HG02798 (cell line): ENCODE results near the gene ZDHHC17.
"Not testable (repeated sequence)": the region's sequence is repeated elsewhere in the genome, so short reads cannot be mapped to it uniquely, and the experiment has no call there.

Experiments
- ATAC-seq: cut with Tn5 transposase; IDR thresholded peaks from one replicate; pipeline ENCODE4 v1.9.1; 2021; ENCODE audit warnings: mild to moderate bottlenecking; ENCODE audit not compliant: unreplicated experiment, poor library complexity

The ZDHHC17 gene

DNA sequence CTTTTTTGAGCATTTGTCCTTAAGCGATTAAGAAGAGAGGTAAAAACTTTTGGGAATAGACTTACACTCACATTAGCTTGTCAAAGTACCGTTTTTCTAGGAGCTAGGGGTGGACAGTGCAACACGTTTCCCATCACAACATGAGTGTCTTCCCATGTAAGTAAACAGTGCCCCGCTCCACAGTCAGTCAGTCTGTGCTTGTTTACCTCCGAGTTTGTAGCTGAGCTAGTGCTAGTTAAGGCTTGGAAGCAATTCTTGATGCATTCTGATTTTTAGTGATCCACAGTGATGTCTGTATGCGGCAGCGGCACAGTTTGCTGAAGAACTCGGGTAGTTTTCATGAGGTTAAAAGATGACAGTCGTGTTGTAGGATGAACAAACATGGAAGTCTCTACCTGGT, 941 bp downstream of the ZDHHC17 start:
- no peak for ATAC-seq

DNA sequence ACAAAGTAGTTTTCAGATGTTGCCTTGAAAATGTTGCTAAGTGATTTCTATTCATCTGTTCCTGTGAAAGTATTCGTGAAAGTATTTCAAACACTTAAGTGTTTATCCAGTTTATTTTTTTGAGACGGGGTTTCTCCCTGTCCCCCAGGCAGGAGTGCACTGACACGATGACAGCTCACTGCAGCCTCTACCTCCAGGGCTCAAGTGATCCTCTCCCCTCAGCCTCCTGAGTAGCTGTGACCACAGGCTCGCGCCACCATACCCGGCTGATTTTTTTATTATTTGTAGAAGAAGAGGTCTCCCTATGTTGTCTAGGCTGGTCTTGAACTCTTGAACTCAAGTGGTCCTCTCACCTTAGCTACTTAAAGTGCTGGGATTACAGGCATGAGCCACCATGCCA, 1.7 kb downstream of the ZDHHC17 start:
- ATAC-seq = no peak

DNA sequence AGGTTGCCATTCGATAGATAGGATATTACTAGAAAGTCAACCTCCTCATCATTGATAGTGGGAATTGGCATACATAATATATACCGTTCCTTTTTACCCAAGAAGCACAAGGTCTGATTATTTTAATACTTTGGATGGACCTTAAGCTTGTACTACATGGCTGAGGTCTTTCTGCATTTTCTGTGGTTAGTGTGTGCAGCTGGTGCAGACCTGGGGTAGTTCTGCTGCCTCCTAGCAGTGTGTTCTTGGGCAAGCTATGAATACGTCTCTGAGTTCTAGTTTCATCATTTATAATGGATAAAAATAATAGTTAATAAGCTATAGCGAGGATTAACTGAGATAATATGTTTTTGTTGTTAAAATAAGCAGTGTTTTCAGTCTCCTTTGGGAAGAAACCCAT, 2.2 kb downstream of the ZDHHC17 start:
- no peak for ATAC-seq

DNA sequence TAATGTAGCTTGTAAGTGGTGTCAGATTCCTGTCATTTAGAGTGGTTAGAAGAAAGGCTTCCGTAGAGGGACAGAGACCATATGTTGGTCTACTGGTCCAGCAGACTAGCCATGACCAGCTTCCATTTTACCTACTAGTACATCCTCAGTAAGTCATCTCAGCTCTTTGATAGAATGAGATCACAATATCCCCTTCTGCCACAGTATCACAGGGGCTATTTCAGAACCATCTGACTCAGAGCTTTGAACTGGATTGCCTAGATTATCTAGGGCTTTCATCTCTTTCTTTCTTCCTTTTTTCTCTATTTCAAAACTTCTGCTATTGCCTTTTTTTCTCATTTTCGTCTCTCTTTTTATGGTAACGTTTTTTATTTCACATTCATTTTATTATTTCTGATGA, 4.7 kb downstream of the ZDHHC17 start:
- no peak for ATAC-seq

DNA sequence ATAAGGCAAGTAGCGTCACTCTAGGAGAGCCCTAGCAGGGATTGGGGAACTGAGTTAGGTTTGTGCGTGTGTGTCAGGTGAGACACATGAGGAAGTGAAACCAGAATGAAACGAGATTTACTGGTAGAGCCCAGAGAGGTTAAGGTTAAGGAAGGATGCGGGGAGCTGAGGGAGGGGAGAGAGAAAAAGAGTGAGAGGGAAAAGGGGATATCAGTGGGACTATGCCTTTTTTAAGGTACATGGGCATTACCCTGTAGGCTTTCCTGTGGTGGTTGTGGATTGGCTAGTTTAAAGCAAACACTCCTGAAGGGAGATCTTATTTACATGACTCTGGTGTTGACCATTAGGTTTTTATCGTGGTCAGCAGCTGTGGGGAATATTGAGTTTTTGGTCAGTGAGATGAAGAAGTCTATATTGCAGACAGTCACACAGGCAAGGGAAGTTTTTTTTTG, 13.9 kb downstream of the ZDHHC17 start:
- peak; percentile 100 for ATAC-seq

DNA sequence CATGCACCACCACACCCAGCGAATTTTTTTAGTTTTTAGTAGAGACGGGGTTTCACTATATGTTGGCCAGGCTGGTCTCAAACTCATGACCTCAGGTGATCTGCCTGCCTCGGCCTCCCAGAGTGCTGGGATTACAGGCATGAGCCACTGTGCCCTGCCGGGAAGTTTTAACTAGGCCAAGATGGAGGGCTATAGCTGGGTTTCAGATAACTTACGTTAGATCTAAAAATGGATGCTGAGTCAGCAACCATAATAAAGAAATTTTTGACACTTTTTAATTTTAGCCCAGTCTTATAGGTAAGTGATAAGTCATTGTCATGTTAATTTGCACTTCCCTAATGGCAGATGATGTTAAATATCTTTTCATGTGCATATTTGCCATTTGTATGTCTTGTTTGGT, 14.4 kb downstream of the ZDHHC17 start:
- no peak for ATAC-seq

DNA sequence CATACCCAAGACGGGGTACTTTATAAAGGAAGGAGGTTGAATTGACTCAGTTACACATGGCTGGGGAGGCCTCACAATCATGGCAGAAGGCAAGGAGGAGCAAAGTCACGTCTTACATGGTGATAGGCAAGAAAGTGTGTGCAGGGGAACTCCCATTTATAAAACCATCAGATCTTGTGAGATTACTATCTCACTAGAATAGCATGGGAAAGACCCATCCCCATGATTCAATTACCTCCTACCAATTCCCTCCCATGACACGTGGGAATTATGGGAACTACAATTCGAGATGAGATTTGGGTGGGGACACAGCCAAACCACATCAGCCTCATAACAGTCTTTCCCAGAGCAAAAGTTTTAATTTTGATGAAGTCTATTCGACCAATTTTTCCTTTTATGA, 15.4 kb downstream of the ZDHHC17 start:
- ATAC-seq = not testable (repeated sequence)

DNA sequence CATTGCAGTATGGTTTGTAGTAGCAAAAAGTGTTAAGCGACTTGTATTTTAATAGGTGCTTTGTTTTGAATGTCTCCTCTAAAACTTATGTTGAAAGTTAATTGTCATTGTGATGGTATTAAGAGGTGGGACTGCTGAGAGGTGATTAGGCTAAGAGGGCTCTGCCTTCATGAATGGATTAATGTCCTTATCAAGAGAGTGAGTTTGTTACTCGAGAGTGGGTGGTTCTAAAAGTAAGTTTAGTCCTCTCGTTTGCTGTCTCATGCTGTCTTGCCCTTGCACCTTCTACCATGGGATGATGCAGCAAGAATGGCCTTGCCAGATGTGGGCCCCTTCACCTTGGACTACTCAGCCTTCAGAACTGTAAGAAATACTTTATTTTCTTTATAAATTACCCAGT, 17.4 kb downstream of the ZDHHC17 start:
- ATAC-seq = no peak

DNA sequence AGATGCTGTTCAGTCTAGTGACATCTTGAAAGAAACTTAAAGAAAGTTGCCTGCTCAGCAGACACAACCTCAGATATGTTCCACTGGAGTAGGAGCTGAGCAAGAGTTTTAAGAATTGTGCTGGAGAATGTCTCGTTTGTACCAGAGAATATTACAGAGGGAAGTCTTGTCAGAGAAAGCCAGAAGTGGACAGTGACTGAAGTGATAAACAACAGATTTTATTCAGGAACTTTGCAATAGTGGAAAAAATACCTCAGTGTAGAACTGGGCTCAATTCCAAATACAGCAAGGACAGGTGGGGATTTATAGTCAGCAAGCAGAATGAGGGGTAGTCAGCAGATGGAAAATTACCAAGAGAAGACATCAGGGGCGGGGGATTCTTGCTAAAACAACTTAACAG, 18.6 kb downstream of the ZDHHC17 start:
- ATAC-seq = no peak

DNA sequence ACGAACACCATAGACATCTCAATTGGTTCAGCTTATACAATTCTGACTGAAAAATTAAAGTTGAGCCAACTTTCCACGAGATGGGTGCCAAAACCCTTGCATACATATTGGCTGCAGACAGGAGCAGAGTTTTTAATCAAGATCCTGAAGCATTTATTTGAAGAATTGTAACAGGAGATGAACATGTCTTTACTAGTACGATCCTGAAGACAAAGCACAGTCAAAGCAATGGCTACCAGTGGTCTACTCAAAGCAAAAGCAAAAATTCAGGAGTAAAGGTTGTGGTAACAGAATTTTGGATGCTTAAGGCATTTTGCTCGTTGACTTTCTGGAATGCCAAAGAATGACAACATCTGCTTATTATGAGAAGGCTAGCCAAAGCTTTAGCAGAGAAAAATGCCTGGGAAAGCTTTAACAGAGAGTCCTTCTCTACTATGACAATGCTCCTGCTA, 20.7 kb downstream of the ZDHHC17 start:
- no peak for ATAC-seq

DNA sequence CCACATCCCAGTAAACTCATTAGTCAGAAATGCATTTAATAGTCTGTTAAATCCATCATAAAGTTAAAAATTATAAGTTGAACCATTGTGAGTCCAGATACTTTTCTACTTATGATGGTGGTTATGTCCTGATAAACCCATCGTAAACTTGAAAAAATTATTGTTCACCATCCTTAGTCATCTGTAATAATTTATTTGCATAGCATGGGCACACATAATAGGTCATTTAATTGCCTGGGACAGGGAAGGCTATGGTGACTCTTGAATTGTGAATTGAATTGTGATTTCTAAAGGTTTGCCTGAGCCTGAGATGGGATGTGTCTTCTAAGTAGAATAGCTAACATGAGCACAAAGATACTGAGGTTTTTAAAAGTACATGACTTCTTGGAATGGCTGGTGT, 21.5 kb downstream of the ZDHHC17 start:
- ATAC-seq = no peak

DNA sequence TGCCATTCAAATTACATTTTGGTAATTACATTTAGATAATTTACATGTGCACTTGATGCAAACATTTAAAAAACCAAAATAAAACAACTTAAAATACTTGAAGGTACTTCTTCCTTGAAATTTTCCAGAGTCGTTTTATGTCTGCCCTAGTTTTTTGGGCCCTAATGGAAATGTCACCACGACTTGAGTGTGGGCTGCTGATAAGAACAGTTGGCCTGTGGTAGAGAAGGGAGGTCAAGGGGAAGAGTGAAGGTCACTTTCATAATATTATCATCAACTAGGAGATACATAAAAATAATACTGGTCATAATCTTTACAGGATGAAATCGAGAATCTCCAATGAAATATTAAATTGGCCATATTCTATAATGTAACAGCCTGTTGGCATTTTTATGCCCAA, 23.1 kb downstream of the ZDHHC17 start:
- ATAC-seq = no peak

DNA sequence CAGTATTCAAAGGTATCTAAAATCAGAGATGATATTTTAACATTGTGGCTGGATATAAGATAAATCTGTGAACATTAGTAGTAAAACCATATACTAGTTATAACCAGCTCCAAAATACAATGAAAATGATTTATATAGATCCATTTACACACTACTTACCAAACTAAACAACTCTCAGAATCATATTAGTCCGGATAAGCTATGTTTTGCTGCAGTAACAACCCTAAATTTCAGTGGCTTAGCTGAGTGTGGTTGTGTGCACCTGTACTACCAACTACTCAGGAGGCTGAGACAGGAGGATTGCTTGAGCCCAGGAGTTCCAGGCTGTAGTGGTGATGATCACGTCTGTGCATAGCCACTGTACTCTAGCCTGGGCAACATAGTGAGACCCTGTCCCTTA, 23.8 kb downstream of the ZDHHC17 start:
- ATAC-seq = no peak

DNA sequence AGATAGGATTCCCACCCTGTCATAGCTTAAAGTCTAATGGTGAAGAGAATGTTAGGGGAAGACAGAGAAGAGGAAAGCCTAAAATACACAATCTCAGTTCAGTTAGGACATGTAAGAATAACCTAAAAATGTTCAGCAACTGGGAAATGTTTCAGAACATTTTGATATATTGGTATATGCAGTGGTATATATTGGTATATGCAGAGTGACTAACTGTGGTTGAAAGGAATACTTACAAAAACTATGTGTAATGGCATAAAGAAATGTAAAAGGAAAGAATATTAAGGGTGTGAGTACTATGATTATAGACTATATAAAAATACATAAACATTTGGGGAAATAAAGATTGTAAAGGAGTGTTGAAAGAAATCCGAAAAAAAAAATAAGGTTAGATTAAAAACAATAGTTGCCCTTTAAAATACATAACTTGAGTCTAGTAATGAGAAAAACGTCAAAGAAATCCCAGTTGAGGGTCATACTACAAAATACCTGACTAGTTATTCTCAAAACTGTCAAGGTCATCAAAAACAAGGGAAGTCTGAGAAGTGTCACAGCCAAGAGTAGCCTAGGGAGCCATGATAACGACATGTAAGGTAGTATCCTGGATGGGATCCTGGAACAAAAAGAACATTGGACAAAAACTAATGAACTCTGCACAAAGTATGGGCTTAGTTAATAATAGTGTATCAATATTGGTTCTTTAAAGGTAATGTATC, 25.6 kb downstream of the ZDHHC17 start:
- ATAC-seq = no peak

DNA sequence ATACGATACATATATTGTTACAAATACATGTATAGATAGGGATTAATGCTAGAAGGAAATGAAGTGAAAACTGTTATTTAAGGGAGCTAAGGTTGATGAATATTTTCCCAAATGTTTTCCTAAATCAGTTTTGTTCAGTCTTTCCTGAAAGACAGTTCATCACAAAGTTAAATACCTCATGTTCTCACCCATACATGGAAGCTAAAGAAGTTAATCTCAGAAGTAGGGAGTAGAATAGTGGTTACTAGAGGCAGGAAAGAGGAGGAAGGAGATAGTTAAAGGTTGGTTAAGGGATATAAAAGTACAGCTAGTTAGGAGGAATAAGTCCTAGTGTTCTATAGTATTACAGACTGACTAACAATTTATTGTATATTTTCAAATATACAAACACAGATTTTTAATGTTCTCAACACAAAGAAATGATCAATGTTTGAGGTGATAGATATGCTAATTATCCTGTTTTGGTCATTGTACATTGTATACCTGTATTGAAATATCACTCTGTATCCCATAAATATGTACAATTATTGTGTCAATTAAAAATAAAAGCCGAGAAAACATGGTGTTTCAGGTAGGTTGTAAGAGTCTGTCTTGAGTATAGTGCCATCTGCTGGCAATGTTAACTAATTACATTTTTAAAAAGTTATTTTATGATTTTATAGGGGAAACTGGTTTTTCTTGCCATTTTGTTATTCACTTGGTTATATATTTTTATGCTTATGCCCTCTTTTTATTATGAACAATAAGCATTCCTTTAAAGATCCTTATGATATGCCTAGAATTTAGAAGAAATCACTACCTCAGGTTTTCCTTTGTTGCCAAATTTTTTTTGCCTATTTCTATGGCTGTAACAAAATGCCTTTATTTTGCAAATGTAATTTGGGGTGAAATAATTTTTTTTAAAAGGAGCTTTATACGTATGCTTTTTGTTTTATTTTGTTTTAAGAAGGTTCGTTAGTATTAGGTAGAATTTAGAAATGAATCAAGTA, 26.9 kb downstream of the ZDHHC17 start:
- ATAC-seq = no peak

DNA sequence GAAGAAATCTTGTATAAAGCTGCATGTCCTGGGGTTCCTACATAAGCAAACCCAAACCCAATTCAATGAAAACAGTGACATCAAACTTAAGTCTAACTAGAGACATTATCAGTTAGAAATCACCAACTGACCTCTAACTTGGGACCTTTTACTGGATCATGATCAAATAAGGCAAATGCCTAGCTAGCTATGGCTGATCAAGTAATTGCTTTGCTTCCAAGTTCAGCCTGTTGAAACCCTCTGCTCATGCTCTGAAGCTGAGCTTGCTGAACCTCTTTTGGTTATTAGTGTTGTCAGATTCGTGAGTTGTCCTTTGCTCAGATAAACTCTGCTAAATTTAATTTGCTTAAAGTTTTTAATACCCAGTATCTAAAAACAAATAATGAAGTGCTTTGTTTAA, 28.9 kb downstream of the ZDHHC17 start:
- no peak for ATAC-seq

DNA sequence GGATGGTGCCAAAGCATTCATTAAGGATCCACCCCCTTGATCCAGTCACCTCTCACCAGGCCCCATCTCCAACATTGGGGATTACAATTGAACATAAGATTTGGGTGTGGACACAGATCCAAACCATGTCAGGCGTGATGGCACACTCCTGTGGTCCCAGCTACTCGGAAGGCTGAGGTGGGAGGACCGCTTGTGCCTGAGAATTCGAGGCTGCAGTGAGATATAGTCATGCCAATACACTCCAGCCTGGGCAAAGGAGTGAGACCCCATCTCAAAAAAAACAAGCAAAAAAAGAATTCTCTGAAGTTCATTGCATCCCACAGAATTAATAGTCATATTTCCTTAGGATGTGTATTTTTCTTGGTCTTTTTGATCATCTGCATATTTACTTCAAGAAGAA, 34.9 kb downstream of the ZDHHC17 start:
- ATAC-seq = no peak

DNA sequence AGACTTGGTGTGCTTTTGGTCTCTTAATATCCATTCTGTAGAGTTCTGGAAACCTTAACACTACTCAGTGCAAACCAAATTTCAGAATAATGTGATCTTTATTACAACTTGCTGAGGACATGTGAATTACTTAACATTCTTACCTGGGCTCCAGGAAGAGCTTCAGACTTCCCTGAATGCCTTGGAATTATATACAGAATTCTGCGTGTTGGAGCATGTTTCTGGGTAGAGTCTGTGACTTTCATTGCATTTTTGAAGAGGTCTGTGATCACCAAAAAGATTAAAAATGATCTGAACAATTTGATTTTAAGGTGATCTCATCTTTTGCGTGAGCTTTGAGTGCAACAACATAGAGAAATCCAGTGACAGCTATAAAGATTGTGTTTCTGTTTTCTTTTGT, 35.4 kb downstream of the ZDHHC17 start:
- no peak for ATAC-seq

DNA sequence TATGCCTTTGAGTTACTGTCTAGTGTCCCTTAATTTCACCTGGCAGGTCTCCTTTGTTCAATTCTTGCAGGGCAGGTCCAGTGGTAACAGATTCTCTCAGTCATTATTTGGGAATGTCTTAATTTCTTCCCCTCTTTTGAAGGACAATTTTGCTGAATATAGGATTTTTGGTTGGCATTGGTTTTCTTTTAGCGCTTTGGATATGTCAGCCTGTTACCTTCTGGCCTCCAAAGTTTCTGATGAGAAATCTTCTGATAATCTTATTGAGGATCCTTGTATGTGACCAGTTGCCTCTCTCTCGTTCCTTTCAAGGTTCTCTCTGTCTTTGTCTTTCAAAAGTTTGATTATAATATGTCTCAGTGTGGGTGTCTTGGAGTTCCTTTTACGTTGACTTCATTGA, 38.1 kb downstream of the ZDHHC17 start:
- ATAC-seq = no peak

DNA sequence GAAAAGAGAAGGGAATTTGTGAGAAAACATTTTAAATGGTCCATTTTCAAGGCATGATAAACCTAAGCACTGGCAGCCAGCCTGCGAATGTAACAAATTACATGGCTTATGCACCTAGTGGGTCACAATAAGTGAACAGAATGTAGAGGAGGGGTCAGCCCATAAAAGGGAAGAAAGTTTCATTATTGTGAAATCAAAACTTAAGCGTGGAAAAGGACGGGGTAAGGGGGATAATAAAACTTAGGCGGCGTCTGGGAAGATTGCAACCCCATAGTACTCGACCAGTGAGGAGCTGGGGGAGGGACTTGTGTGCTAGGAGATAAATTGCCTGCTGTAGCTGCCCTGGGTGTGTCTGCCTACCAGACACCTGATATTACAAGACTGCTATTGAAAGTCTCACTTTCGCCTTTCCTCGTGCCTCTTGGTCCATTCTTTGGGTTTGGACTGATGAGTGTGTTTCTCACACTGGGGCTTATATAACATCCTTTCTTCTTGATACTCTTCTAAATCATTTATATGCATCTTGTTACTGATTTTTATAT, 40.6 kb downstream of the ZDHHC17 start:
- ATAC-seq = no peak
